Spinal cord (tissue), 4 donors: ENCODE data around the gene CCDC183. TPM values are rescaled to one million over a fixed set of nuclear protein-coding genes. Genes with fewer than 3 reads are reported as not detected.

Experiments
- polyA plus RNA-seq, 2 donors: library from polyadenylated mRNA; unstranded; fragments of 120-200 nt; gene quantifications; one replicate each; pipeline ENCODE4 v1.2.1, GENCODE V29; 2013; ENCODE audit not compliant: insufficient read length in 2 of 2
- small RNA-seq: library from RNA; depleted of rRNA; stranded (forward); fragments of <200 nt; gene quantifications from one replicate; pipeline ENCODE3, GENCODE V24; 2014; ENCODE audit warnings: low replicate concordance
- total RNA-seq, 2 donors: library from RNA; depleted of rRNA in 1 of 2; stranded (reverse); fragments of 120-200 nt in 1 of 2; fragments of >200 nt in 1 of 2; gene quantifications; one replicate each; pipeline versions ENCODE4 v1.2.3 to v1.2.4, GENCODE V29; 2013 to 2014

The CCDC183 gene
- total and polyA plus RNA-seq, 4 donors, result 0.89 to 7.2 (median 3.2) TPM

Small RNAs within 50 kb of the gene (small RNA-seq; reads per million reads assigned to genes)
- not detected for gene AL355987.2
- gene ATP6V1G1P3, result not detected
- gene MIR4292, result not detected
- not detected for gene MIR6722

Other genes starting within 250 kb of the CCDC183 start
- 10 to 100 TPM; 21.9 to 93.5 TPM for gene EGFL7, start 133.4 kb upstream of the CCDC183 start, total RNA-seq
- 10 to 100 TPM; 46.8 to 57.3 TPM for gene EGFL7, start 133.4 kb upstream of the CCDC183 start, polyA plus RNA-seq
- gene AGPAT2, start 108.9 kb upstream of the CCDC183 start, total RNA-seq, result 10 to 100 TPM in 1 of 2 donors, 1 to 10 TPM in 1; 8.7 to 14.3 TPM
- gene AGPAT2, start 108.9 kb upstream of the CCDC183 start, polyA plus RNA-seq, result 10 to 100 TPM in 1 of 2 donors, 1 to 10 TPM in 1; 9.1 to 11.0 TPM
- gene DIPK1B, start 83.8 kb upstream of the CCDC183 start, total RNA-seq, result 10 to 100 TPM; 24.9 to 47.8 TPM
- gene DIPK1B, start 83.8 kb upstream of the CCDC183 start, polyA plus RNA-seq, result 10 to 100 TPM; 63.5 to 65.0 TPM
- gene LCN10, start 53.4 kb upstream of the CCDC183 start, total RNA-seq, result not detected
- not detected for gene LCN10, start 53.4 kb upstream of the CCDC183 start, polyA plus RNA-seq
- not detected for gene LCN6, start 47.8 kb upstream of the CCDC183 start, total RNA-seq
- not detected for gene LCN6, start 47.8 kb upstream of the CCDC183 start, polyA plus RNA-seq
- gene LCN8, start 38.1 kb upstream of the CCDC183 start, total RNA-seq, result not detected
- gene LCN8, start 38.1 kb upstream of the CCDC183 start, polyA plus RNA-seq, result not detected
- not detected for gene LCN15, start 31.8 kb upstream of the CCDC183 start, total RNA-seq
- gene LCN15, start 31.8 kb upstream of the CCDC183 start, polyA plus RNA-seq, result under 1 TPM in 1 of 2 donors, not detected in 1; 0.14 TPM
- gene TMEM141, start 5.0 kb upstream of the CCDC183 start, total RNA-seq, result 10 to 100 TPM; 38.9 to 76.9 TPM
- 10 to 100 TPM; 51.7 to 55.4 TPM for gene TMEM141, start 5.0 kb upstream of the CCDC183 start, polyA plus RNA-seq
- 10 to 100 TPM; 34.8 to 49.1 TPM for gene RABL6, start 11.6 kb downstream of the CCDC183 start, total RNA-seq
- 10 to 100 TPM; 86.3 to 93.5 TPM for gene RABL6, start 11.6 kb downstream of the CCDC183 start, polyA plus RNA-seq
- gene AJM1, start 46.1 kb downstream of the CCDC183 start, total RNA-seq, result 1 to 10 TPM; 1.2 to 2.2 TPM
- gene AJM1, start 46.1 kb downstream of the CCDC183 start, polyA plus RNA-seq, result 10 to 100 TPM; 19.3 to 20.5 TPM
- gene PHPT1, start 53.1 kb downstream of the CCDC183 start, total RNA-seq, result 100 to 1,000 TPM in 1 of 2 donors, 10 to 100 TPM in 1; 81.6 to 191 TPM
- gene PHPT1, start 53.1 kb downstream of the CCDC183 start, polyA plus RNA-seq, result 100 to 1,000 TPM; 183 to 200 TPM
- 1 to 10 TPM; 1.6 to 9.3 TPM for gene MAMDC4, start 56.0 kb downstream of the CCDC183 start, total RNA-seq
- 10 to 100 TPM; 15.2 to 15.9 TPM for gene MAMDC4, start 56.0 kb downstream of the CCDC183 start, polyA plus RNA-seq
- gene EDF1, start 70.0 kb downstream of the CCDC183 start, total RNA-seq, result 100 to 1,000 TPM; 123 to 477 TPM
- 100 to 1,000 TPM; 392 to 409 TPM for gene EDF1, start 70.0 kb downstream of the CCDC183 start, polyA plus RNA-seq
- gene TRAF2, start 90.2 kb downstream of the CCDC183 start, total RNA-seq, result 1 to 10 TPM; 7.4 to 7.5 TPM
- gene TRAF2, start 90.2 kb downstream of the CCDC183 start, polyA plus RNA-seq, result 10 to 100 TPM; 12.4 to 19.3 TPM
- 10 to 100 TPM; 52.0 to 91.5 TPM for gene FBXW5, start 148.4 kb downstream of the CCDC183 start, total RNA-seq
- gene FBXW5, start 148.4 kb downstream of the CCDC183 start, polyA plus RNA-seq, result 100 to 1,000 TPM; 103 to 107 TPM
- gene C8G, start 148.9 kb downstream of the CCDC183 start, total RNA-seq, result 1 to 10 TPM in 1 of 2 donors, not detected in 1; 1.3 TPM
- 1 to 10 TPM; 1.6 to 1.7 TPM for gene C8G, start 148.9 kb downstream of the CCDC183 start, polyA plus RNA-seq
- gene LCN12, start 155.9 kb downstream of the CCDC183 start, total RNA-seq, result 1 to 10 TPM in 1 of 2 donors, under 1 TPM in 1; 0.20 to 4.1 TPM
- 1 to 10 TPM; 6.5 to 7.4 TPM for gene LCN12, start 155.9 kb downstream of the CCDC183 start, polyA plus RNA-seq
- gene PTGDS, start 181.2 kb downstream of the CCDC183 start, total RNA-seq, result 1,000 to 10,000 TPM in 1 of 2 donors, 100 to 1,000 TPM in 1; 697 to 6,990 TPM
- 1,000 to 10,000 TPM in 1 of 2 donors, 100 to 1,000 TPM in 1; 304 to 3,209 TPM for gene PTGDS, start 181.2 kb downstream of the CCDC183 start, polyA plus RNA-seq
- gene LCNL1, start 186.7 kb downstream of the CCDC183 start, total RNA-seq, result 10 to 100 TPM in 1 of 2 donors, 1 to 10 TPM in 1; 2.3 to 54.0 TPM
- gene LCNL1, start 186.7 kb downstream of the CCDC183 start, polyA plus RNA-seq, result 10 to 100 TPM in 1 of 2 donors, 1 to 10 TPM in 1; 3.8 to 25.2 TPM
- gene PAXX, start 196.1 kb downstream of the CCDC183 start, total RNA-seq, result 10 to 100 TPM; 15.7 to 57.5 TPM
- gene PAXX, start 196.1 kb downstream of the CCDC183 start, polyA plus RNA-seq, result 100 to 1,000 TPM in 1 of 2 donors, 10 to 100 TPM in 1; 87.9 to 108 TPM
- gene CLIC3, start 200.2 kb downstream of the CCDC183 start, total RNA-seq, result 1 to 10 TPM; 2.0 to 6.4 TPM
- 1 to 10 TPM in 1 of 2 donors, under 1 TPM in 1; 0.35 to 2.0 TPM for gene CLIC3, start 200.2 kb downstream of the CCDC183 start, polyA plus RNA-seq
- gene ABCA2, start 231.9 kb downstream of the CCDC183 start, total RNA-seq, result 10 to 100 TPM; 46.8 to 52.0 TPM
- 100 to 1,000 TPM; 139 to 151 TPM for gene ABCA2, start 231.9 kb downstream of the CCDC183 start, polyA plus RNA-seq
- under 1 TPM; 0.06 to 0.40 TPM for gene FUT7, start 235.8 kb downstream of the CCDC183 start, total RNA-seq
- gene FUT7, start 235.8 kb downstream of the CCDC183 start, polyA plus RNA-seq, result under 1 TPM; 0.51 to 0.52 TPM
- 10 to 100 TPM; 26.7 to 82.7 TPM for gene NPDC1, start 249.8 kb downstream of the CCDC183 start, total RNA-seq
- gene NPDC1, start 249.8 kb downstream of the CCDC183 start, polyA plus RNA-seq, result 100 to 1,000 TPM; 245 to 276 TPM